Pancreas (tissue), 10 donors: Measurements from ENCODE around the gene CTNNA3. TPM values are rescaled to one million over a fixed set of nuclear protein-coding genes. Genes with fewer than 3 reads are reported as not detected.

Experiments used
- ATAC-seq, 4 donors: fragments of 200-7000 bp; cut with Tn5 transposase; one replicate each; pipeline versions ENCODE4 v1.8.0 to v1.9.1; 2020; ENCODE audit warnings: mild to moderate bottlenecking in 4 of 4, moderate library complexity in 4 of 4
- DNase-seq, 6 donors: peaks; one replicate each; pipeline ENCODE4 v3.0.0-alpha.2; 2020
- FAIRE-seq: peaks from 2 replicates; lab custom pipeline; 2012; peaks lifted over from hg19 to GRCh38; lab: Jason Lieb, UNC
- H3K27ac ChIP-seq, 4 donors: fragments of 200-600 bp; sonication (generic); 1 replicate in 3 of 4; 2 replicates in 1 of 4; pipeline versions ENCODE4 v1.5.0 to v1.8.0; 2020
- H3K27me3 ChIP-seq, 4 donors: fragments of 200-600 bp; one replicate each; pipeline ENCODE4 v1.8.0; 2021
- H3K36me3 ChIP-seq, 3 donors: fragments of 200-600 bp; sonication (generic) in 1 of 3; one replicate each; pipeline versions ENCODE4 v1.5.0 to v1.8.0; 2020 to 2021
- H3K4me1 ChIP-seq, 3 donors: fragments of 200-600 bp; one replicate each; pipeline ENCODE4 v1.8.0; 2021
- H3K4me3 ChIP-seq, 4 donors: fragments of 200-600 bp; sonication (generic) in 2 of 4; one replicate each; pipeline versions ENCODE4 v1.5.0 to v1.8.0; 2020 to 2021
- H3K9me3 ChIP-seq, 4 donors: fragments of 200-600 bp; one replicate each; pipeline ENCODE4 v1.8.0; 2021
- CTCF ChIP-seq, 4 donors: fragments of 200-600 bp; sonication (generic) in 3 of 4; IDR thresholded peaks; one replicate each; pipeline versions ENCODE4 v1.5.0 to v1.8.0; 2021; ENCODE audit warnings: antibody characterized with exemption in 4 of 4
- WGBS, 2 donors: extraction: QIAGEN DNeasy Blood & Tissue Kit; methylation state at CpG; one replicate each; pipeline ENCODE4 v1.1.7; 2013; 5-methylcytosine and 5-hydroxymethylcytosine counted together
- intact Hi-C, 3 donors: fragments of 100-400 bp; cut with DNase I; formaldehyde crosslinking; loops; one replicate each; pipeline versions ENCODE4 v1.11.1 to v1.14.2; 2022
- polyA plus RNA-seq, 2 donors: library from polyadenylated mRNA; stranded (reverse); fragments of 200-250 nt; gene quantifications; one replicate each; pipeline ENCODE4 v1.2.3, GENCODE V29; 2013
- total RNA-seq, 6 donors: library from RNA; stranded (reverse); fragmentation: NEBNext Ultra II Directional in 4 of 6; extraction: Animal tissue kit (Norgen Biotek cat#: 25700) in 4 of 6; gene quantifications; one replicate each; pipeline versions ENCODE4 v1.2.1 to v1.2.4, GENCODE V29; 2021 to 2023
- donor health status: healthy with polysubstance abuse.
- donor health status: DM: no; HTN: no; CAD: no; lungs with moderate emphysema.
- donor health status: DM: no; HTN: no; CAD: no.
- donor health status: control.
- donor health status: control.
- donor health status: Bipolar disorder and iron deficiency.
- donor health status: DM: yes; HTN: yes; CAD: no.
- donor health status: DM: no; HTN: no; CAD: no.
- donor health status: DM: no; HTN: no; CAD: no.
- donor health status: DM: yes; HTN: yes; CAD: no.

The CTNNA3 gene
- total and polyA plus RNA-seq, 8 donors, result 0.02 to 0.83 (median 0.21) TPM

GRCh38 chr10:66565999-66566398, 1130.0 kb downstream of the CTNNA3 start:
- TF ChIP-seq CTCF (IDR thresholded peaks at IDR 0.05), result no peak
- no peaks in the 10 kb centered on the region for H3K36me3 ChIP-seq
- no peak overlapping the region for H3K27ac ChIP-seq
- H3K9me3 ChIP-seq, result no peaks in the 10 kb centered on the region
- WGBS, 2 donors, result 73 to 80% methylated on average over 4 of the region's 4 CpGs
- DNase-seq (no peak), ATAC-seq (no peak), FAIRE-seq (no peak)
- intact Hi-C loops, result no loop called here
- H3K4me1 ChIP-seq, result no peaks in the 10 kb centered on the region
- H3K4me3 ChIP-seq, result no peak overlapping the region
- no peaks in the 10 kb centered on the region for H3K27me3 ChIP-seq

- no peak for TF ChIP-seq CTCF (IDR thresholded peaks at IDR 0.05)
- H3K36me3 ChIP-seq, result no peaks in the 10 kb centered on the region
- no peaks in the 10 kb centered on the region for H3K9me3 ChIP-seq
- no peak overlapping the region for H3K27ac ChIP-seq
- intact Hi-C loops, result no loop called here
- H3K4me1 ChIP-seq, result no peaks in the 10 kb centered on the region
- H3K4me3 ChIP-seq, result no peak overlapping the region
- H3K27me3 ChIP-seq, result no peaks in the 10 kb centered on the region
- DNase-seq, result no peak
- WGBS, 2 donors, result 52 to 58% methylated on average over 3 of the region's 3 CpGs
- FAIRE-seq, result no peak
- ATAC-seq, result no peak
These were observed 1131.7 kb downstream of the CTNNA3 start for GRCh38 chr10:66564287-66564686.

GRCh38 chr10:66555061-66555460, 1140.9 kb downstream of the CTNNA3 start:
- intact Hi-C loops, result no loop called here
- peaks cover 0 to 2% (median 0%) of the 10 kb centered on the region in 4 donors for H3K27me3 ChIP-seq
- no peak overlapping the region for H3K27ac ChIP-seq
- 72 to 86% methylated on average over 2 of the region's 2 CpGs for whole genome bisulfite sequencing, 2 donors
- ATAC-seq, result no peak
- no peaks in the 10 kb centered on the region for H3K9me3 ChIP-seq
- no peak for DNase-seq
- no peaks in the 10 kb centered on the region for H3K36me3 ChIP-seq
- FAIRE-seq, result no peak
- no peak overlapping the region for H3K4me3 ChIP-seq
- no peaks in the 10 kb centered on the region for H3K4me1 ChIP-seq
- no peak for TF ChIP-seq CTCF (IDR thresholded peaks at IDR 0.05)

- FAIRE-seq, result no peak
These were observed 1143.7 kb downstream of the CTNNA3 start for GRCh38 chr10:66552331-66552730.

More at GRCh38 chr10:66552331-66552730, 1143.7 kb downstream of the CTNNA3 start:
- H3K27ac ChIP-seq, result no peak overlapping the region
- no peak for DNase-seq
- H3K4me3 ChIP-seq, result no peak overlapping the region
- 93 to 96% methylated on average over 1 of the region's 1 CpG for WGBS, 2 donors
- ATAC-seq, result no peak
- no peaks in the 10 kb centered on the region for H3K9me3 ChIP-seq
- H3K36me3 ChIP-seq, result no peaks in the 10 kb centered on the region
- TF ChIP-seq CTCF (IDR thresholded peaks at IDR 0.05), result no peak
- no peaks in the 10 kb centered on the region for H3K27me3 ChIP-seq
- intact Hi-C loops, result no loop called here
- no peaks in the 10 kb centered on the region for H3K4me1 ChIP-seq
